HG03139 (cell line): Measurements from ENCODE around the gene SHF.
A peak's percentile ranks its signal among the peaks of the same experiment; 100 is the strongest.

Experiments
- ATAC-seq: cut with Tn5 transposase; IDR thresholded peaks from one replicate; pipeline ENCODE4 v1.9.1; 2021; ENCODE audit not compliant: unreplicated experiment

Gene SHF

DNA sequence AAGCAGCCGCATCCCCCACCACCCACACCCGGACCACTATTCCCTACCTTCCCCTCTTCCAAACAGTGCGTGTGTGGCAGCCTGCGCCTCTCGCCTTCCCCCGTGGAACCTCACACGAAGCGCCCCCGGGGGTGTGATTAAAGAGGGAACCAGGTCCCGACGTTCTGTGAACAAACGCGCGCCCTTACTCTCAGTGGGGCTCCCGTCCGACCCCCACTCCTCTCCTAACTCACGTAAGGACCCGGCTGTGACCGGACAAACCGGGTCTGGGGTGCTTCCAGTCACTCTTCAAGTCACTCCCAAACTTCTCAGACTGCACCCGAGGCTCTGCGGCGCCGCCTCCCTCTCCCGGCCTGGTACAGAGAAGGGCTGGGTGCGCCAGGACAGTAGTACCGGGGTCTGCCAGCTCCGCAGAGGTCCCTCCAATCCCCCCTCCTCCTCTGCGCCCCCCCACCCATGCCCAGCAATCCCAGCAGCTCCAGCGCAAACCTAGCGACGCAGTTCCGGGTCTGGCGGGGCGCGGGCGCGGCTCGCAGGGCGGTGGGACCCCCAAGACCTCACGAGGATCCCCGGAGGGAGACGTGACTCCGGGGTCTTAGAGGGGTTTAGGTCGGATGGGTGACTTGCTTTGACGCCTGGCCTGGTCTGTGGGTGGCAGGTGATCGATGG, 58.7 kb downstream of the SHF start:
- no peak for ATAC-seq

DNA sequence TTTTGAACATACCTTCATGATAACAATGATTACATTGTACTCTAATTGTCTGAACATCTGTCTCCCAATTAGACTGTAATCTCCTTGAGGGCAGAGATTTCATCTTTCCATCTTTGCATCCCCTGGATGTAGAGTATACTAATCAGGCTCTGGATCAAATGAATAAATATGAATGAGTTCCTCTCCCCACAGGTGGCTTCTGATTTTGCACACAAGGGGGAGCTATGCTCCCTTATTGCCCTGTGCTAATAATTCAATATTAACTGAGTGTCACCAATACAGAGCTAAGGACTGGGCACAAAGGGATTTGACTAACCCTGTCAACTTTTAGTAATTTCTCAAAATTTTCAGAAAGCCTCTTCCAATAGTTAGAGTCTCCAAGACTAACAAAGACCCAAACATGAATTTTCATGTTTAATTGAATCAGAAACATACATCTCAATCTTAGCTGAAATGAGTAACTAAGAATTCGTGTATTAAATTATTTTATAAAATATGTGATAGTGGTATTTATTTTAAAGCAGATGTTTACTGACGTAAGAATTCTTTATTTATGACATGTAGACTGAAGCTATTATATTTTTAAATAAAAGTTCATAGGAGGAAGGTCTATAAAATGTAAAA, 61.1 kb downstream of the SHF start:
- no peak for ATAC-seq

DNA sequence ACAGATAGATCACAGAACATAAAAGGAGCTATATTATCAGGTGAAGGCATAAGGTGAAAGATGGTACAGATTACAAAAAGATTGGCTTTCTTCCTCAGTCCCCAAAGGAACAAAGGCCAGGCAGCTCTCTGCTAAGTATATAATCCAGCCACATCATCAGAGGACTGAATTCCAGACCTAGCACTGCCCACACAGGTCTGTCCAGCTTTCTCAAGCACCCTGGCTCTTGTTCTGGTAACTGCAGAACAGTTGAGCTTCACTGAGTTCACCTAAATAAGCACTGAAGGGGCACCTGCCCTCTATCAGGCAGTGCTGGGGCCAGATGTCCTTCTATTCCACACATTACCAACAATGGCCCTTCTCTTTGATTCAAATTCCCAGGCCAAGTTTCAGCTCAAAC, 64.4 kb downstream of the SHF start:
- no peak for ATAC-seq

DNA sequence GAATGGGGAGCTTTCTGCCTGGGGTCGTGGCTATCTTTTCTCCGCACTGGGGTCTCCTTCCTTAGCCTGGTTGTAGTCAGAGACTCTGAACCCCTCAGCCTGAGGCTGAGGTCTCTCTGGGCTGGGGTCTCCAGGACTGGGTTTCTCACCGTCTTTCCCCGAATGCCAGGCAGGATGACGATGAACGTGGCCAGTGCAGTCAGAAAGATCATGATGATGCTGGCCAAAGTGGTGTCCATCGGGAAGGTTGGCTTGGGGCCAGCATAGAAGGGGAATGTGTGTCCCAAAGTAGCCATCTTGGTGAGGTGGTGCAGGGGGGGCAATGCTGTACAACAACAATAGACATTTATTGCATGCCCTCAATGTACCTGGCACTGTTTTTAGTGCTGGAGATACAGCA, 65.0 kb downstream of the SHF start:
- no peak for ATAC-seq

DNA sequence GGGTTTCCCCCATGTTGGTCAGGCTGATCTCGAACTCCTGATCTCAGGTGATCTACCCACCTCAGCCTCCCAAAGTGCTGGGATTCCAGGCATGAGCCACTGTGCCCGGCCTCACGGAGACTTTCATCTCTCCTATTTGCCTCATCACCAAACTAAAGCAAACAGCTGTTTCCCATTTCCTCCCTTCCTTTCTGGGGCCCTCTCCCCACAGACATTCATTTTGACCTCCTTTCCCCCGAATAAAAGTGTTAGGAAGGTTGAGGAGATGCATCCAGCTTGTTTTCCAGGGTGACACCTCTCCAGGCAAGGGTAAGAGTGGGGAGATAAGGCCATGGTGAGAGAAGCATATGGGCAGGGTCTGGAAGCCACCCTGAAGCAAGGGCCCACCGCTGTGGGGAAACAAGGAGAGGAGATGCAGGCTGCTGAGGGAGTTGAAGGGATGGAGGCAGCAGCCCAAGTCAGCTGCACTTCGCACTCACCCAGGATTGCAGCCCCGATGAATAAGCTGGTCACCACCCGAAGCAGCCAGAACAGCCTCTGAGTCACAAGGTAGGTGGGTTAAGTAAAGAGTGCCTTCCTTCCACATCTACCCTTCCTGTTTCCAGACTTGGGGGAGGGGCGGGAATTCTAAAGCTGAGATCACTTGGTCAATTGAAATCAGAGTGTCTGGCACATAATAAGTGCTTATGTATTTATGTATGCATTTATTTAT, 65.9 kb downstream of the SHF start:
- no peak for ATAC-seq

DNA sequence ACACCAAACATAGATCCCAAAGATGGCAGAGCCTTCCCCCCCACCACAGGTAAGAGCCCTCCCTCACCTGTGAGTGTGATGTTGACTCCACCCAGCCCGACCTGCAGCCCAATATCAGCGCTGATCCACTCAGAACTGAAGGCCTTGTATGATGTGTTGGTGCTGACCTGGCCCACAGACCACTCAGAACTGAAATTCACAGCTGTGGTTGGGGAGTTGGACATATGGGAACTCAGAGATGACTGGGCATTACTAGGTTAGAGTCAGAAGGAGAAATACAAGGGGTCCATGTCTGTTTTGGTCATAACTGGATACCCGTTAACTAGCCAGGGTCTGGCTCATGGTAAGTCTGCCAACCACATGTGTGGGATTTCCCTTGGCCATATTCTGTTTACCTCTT, 66.7 kb downstream of the SHF start:
- no peak for ATAC-seq

DNA sequence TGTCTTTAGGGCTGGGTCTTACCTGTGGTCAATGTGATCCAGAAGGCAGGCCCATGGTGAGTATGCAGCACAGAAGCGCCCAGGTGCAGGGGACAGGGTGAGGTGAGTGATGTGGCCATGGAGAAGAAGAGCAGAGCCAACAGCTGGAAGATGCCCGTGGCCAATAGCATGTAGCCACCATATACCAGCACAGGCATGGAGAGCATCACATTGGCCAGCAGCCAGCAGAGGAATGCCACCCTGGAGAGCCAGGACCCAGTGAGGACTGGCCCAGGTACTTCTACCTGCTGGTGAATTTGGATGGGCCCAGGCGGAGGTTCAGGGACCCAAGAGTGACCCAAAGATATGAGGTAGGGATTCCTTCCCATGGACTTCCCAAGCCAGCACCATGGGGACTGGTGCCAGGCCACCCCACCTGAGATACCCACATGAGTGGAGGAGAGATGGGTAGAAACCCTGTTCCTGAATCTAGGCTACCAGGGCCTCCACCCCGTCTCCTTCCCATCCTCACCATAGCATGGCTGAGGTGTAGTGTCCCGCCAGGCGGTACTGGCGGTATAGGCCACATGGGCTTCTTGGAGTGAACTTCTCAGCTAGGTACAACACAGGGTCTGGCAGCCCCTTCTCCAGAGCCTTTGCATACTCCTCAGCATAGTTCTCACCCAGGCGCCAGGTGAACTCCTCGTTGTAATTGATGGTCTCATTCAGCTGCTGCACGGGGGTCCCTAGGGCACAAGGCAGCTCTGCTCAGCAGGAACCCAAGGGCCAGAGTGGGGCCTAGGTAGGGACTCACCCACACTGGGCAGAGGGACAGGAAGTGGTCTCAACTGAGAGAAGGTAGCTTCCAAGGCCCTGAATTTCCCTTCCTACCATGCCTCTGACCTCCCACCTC, 67.4 kb downstream of the SHF start:
- ATAC-seq = no peak

DNA sequence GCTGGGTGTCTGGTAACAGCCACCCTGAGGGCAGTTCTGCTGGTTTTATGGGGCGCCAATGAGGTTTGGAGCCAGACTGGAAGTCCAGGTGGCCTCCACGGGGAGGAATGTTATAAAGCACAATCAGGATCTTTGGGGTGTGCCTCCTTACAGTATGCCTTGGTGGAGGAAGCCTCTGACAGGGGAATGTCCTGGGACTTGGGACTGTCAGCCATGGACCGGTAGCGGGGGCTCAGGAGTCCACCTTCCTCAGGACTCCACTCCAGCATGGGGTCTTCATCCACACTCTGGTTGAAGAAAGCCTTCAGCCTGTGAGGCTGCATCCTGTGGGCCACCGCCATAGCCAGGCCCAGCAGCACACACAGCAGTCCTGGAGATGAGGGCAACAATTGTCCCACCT, 68.8 kb downstream of the SHF start:
- ATAC-seq = no peak

DNA sequence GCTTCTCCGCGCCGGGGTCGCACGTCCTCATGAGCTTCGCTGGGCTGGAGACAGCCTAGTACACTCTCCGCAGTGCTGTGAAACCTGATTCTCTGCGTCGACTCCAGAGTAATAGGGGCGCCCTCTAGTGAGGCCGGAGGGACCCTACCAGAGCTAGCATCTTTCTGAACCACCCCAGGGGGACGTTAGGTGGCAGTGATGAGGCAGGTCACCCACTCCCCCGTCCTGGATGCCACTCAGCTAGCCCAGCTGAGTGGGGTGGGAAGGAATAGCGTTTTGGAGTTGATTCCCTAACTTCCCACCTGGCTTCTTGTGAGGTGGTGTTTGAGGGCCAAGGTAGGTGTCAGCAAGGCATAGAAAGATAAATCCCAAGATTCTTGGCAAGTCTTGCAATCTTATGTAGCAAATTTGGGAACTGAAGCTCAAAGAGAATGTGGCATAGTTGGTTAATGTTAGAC, 69.6 kb downstream of the SHF start:
- ATAC-seq = peak; percentile 91

DNA sequence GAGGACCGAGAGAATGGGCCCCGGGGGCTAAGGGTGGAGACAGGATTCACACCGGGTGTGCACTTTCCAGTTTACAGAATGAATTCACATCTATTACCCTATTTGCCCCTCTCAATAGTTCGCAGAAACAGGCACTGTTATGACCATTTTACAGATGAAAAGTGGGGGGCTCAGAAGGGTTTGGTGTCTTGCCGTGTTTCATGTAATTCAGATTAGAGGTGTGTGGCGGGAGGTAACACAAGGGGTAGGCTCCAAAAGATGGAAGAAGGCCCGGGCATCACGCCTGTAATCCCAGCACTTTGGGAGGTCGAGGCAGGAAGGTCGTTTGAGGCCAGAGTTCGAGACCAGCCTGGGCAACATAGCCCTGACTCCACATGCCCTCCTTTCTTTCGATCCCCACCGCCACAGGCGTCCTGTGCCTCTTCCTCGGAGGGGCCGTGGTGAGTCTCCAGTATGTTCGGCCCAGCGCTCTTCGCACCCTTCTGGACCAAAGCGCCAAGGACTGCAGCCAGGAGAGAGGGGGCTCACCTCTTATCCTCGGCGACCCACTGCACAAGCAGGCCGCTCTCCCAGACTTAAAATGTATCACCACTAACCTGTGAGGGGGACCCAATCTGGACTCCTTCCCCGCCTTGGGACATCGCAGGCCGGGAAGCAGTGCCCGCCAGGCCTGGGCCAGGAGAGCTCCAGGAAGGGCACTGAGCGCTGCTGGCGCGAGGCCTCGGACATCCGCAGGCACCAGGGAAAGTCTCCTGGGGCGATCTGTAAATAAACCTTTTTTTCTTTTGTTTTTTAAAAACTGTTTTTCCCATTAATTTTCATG, 70.2 kb downstream of the SHF start:
- no peak for ATAC-seq
